ENCODE data around the gene SLC35B2. TPM values are rescaled to one million over a fixed set of nuclear protein-coding genes. Genes with fewer than 3 reads are reported as not detected.

Gene SLC35B2
- total and polyA plus RNA-seq, 9 of the 15 experiments (the other 6 are each of a cell fraction or from before 2014, with no cell fraction given), result 14.5 to 59.1 (median 47.1) TPM

DNA sequence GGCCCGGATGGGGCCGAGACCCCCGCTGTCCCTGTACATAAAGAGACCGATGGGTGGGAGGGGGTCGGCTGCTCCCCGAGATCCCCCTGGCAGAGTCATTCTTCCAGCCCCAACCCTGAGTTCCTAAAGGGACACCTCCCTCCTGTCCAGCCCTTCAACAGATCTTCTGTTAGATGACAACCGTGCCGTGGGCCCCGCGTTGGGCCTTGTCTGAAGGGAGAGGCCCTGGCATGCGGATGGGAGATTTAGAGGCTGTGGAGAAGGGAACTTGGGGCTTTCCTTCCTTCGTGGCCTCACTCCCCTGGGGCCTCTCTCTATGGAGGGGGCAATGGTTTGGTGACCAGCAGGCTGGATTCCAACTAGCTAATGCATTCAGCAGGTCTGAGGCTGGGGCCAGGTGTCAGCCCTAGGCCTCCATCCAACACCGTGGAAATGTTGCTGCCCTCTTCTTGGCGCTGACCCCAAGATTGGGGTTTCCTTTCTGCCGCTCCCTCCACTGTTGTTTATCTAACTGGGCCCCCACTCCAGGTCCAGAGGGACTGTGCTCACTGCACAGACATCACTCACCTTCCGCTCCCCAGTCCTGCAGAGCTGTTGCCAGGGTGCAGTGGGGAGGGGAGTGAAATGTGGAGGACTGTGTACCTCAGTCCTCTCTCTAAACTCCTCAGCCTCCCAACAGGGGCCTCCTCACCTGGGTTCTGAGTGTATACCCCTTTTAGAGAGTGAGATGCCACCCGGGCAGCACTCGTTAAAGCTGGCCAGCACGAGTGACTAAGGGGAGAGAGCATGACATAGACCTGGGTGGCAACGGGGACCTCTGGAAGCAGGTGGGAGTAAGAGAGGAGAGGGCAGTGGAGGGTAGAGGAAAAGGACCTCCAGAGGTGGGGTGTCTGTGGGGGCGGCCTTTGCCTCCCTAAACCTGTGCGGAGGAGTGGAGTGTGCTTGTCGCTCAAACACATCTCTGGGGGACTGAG lies 19.6 kb upstream of the SLC35B2 start:
- no peaks in the 10 kb centered on the region for H3K79me2 ChIP-seq (ENCODE audit: control insufficient read depth, insufficient read depth, low read length)
- H2AFZ ChIP-seq (ENCODE audit: low read depth, low read length), result no peak overlapping the region
- DNase-seq (ENCODE audit: extremely low read depth in 1 of 4, low spot score in 3 of 4) (no peak), FAIRE-seq (no peak), ATAC-seq (no peak)
- BruUV-seq (replicated peaks), result no TSS peak
- TF ChIP-seq POLR2B (IDR thresholded peaks at IDR 0.05; ENCODE audit: low read depth, partially characterized antibody), result no peak
- TF ChIP-seq SOX6 (IDR thresholded peaks at IDR 0.05), result no peak
- TF ChIP-seq, protein P1, sequence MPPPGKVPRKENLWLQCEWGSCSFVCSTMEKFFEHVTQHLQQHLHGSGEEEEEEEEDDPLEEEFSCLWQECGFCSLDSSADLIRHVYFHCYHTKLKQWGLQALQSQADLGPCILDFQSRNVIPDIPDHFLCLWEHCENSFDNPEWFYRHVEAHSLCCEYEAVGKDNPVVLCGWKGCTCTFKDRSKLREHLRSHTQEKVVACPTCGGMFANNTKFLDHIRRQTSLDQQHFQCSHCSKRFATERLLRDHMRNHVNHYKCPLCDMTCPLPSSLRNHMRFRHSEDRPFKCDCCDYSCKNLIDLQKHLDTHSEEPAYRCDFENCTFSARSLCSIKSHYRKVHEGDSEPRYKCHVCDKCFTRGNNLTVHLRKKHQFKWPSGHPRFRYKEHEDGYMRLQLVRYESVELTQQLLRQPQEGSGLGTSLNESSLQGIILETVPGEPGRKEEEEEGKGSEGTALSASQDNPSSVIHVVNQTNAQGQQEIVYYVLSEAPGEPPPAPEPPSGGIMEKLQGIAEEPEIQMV (tag; conservative IDR thresholded peaks at IDR 0.05; ENCODE audit: low read depth), result no peak
- no peak for TF ChIP-seq GTF2F1 (IDR thresholded peaks at IDR 0.05; ENCODE audit: low read depth, low read length)
- TF ChIP-seq, protein P2, sequence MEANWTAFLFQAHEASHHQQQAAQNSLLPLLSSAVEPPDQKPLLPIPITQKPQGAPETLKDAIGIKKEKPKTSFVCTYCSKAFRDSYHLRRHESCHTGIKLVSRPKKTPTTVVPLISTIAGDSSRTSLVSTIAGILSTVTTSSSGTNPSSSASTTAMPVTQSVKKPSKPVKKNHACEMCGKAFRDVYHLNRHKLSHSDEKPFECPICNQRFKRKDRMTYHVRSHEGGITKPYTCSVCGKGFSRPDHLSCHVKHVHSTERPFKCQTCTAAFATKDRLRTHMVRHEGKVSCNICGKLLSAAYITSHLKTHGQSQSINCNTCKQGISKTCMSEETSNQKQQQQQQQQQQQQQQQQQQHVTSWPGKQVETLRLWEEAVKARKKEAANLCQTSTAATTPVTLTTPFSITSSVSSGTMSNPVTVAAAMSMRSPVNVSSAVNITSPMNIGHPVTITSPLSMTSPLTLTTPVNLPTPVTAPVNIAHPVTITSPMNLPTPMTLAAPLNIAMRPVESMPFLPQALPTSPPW (CRISPR knock-in tag; IDR thresholded peaks at IDR 0.05), result no peak
- TF ChIP-seq, protein P3, sequence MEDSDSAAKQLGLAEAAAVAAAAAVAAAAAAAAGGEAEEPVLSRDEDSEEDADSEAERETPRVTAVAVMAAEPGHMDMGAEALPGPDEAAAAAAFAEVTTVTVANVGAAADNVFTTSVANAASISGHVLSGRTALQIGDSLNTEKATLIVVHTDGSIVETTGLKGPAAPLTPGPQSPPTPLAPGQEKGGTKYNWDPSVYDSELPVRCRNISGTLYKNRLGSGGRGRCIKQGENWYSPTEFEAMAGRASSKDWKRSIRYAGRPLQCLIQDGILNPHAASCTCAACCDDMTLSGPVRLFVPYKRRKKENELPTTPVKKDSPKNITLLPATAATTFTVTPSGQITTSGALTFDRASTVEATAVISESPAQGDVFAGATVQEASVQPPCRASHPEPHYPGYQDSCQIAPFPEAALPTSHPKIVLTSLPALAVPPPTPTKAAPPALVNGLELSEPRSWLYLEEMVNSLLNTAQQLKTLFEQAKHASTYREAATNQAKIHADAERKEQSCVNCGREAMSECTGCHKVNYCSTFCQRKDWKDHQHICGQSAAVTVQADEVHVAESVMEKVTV (CRISPR knock-in tag; IDR thresholded peaks at IDR 0.05), result no peak
- in situ Hi-C loops (cut with MboI) (no loop called here), intact Hi-C loops (cut with micrococcal nuclease) (no loop called here)
- H3K36me3 ChIP-seq (ENCODE audit: control insufficient read depth, insufficient read depth, low read length), result no peaks in the 10 kb centered on the region
- H3K9me3 ChIP-seq (replicated peaks; ENCODE audit: control insufficient read depth, insufficient read depth, low read depth, low read length), result no peaks in the 10 kb centered on the region
- no peak overlapping the region for H3K27ac ChIP-seq (ENCODE audit: extremely low read depth, low read depth, low read length)
- peaks cover 16% of the 10 kb centered on the region for H4K20me1 ChIP-seq (replicated peaks; ENCODE audit: control insufficient read depth, insufficient read depth, low read length)
- no peak overlapping the region for H3K4me2 ChIP-seq (ENCODE audit: insufficient read depth, low read length)
- peaks cover 0 to 25% of the 10 kb centered on the region in 2 experiments; a peak in 2 of 5 replicates for H3K4me1 ChIP-seq (replicated peaks in 1 of 2; ENCODE audit: control insufficient read depth in 2 of 2, insufficient read depth in 2 of 2, low read length in 2 of 2)
- WGBS (ENCODE audit: insufficient coverage, low coverage, missing lambda C conversion rate), result 9% methylated on average over 19 of the region's 23 CpGs
- POLR2A ChIA-PET, result interaction anchor here (0.9 to 2.2 kb wide), 5 partner anchors 11 to 36 kb away, joined by 3 to 6 read pairs (median 3); partner anchors contain the start of genes AARS2 and HSP90AB1
- peaks cover 69 to 90% of the 10 kb centered on the region in 2 experiments for H3K27me3 ChIP-seq (ENCODE audit: control insufficient read depth in 2 of 2, insufficient read depth in 2 of 2, low read length in 2 of 2)
- H3K4me3 ChIP-seq, result no peak overlapping the region
- CTCF ChIA-PET (ENCODE audit: low intra/inter-chr PET ratio), result no interaction called here
- no peak overlapping the region for H3K9ac ChIP-seq (ENCODE audit: insufficient read depth in 1 of 2, low read depth in 2 of 2, low read length in 2 of 2)
- peaks cover 4% of the 10 kb centered on the region for H3K9me1 ChIP-seq (ENCODE audit: control insufficient read depth, insufficient read depth, low read length)

All from K562 (cell line).